Measurements from ENCODE around the gene TRIM26.
"Not testable (repeated sequence)": the region's sequence is repeated elsewhere in the genome, so short reads cannot be mapped to it uniquely, and the experiment has no call there.

The TRIM26 gene

DNA sequence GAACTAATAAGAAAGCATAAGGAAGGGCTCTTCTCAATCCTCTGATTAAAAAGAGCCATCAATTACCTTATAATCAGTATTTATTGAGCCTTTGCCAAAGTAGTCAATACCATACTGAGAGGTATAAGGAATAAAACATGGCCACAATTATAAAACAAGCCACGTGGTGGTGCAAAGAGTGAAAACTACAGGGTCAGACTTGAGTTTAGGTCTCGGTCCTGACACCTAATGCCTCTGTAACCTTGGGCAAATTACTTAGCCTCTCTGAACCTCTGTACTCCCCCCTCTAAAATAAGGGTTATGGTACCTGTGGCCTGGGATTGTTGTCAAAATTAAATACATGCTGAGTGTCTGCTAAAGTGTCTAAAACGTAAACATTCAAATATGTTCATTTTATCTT is 64.0 kb downstream of the TRIM26 start:
- no peaks in the 10 kb centered on the region for H3K36me3 ChIP-seq (ENCODE audit: insufficient read depth, low read length)
- no peak overlapping the region for H3K4me3 ChIP-seq (ENCODE audit: low read length)
- no peaks in the 10 kb centered on the region for H3K4me1 ChIP-seq (ENCODE audit: control insufficient read depth, insufficient read depth, low read length)
- H3K9ac ChIP-seq (ENCODE audit: low read depth, low read length) = no peak overlapping the region
- no peaks in the 10 kb centered on the region for H3K9me3 ChIP-seq (replicated peaks; ENCODE audit: low read length)
- H3K27me3 ChIP-seq (ENCODE audit: control insufficient read depth, insufficient read depth, low read length) = peaks cover 73% of the 10 kb centered on the region
- H3K4me2 ChIP-seq (ENCODE audit: low read length) = no peak overlapping the region

DNA sequence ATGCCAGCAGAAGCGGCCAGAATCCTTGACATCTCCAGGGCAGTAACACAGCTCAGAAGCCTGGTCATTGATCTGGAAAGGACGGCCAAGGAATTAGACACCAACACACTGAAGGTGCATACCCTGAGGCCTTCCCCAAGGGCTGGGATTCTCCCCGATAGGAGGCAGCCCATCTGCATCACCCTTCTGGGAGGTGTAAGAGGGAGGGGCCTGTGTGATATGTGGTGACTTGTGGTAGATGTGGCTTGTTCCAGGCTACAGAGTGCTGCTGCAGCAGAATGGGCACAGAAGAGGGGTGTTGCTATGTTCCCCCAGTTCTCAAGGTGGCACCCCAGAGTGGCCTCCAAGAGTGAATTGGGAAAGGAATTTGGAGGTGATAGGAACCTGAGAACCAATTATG is 66.1 kb downstream of the TRIM26 start:
- Histone ChIP-seq H3K36me3 (ENCODE audit: insufficient read depth, low read length) (no peaks in the 10 kb centered on the region), H3K4me3 (ENCODE audit: low read length) (no peak overlapping the region), H3K9ac (ENCODE audit: low read depth, low read length) (no peak overlapping the region), H3K9me3 (replicated peaks; ENCODE audit: low read length) (no peaks in the 10 kb centered on the region), H3K27me3 (ENCODE audit: control insufficient read depth, insufficient read depth, low read length) (peaks cover 75% of the 10 kb centered on the region), H3K4me2 (ENCODE audit: low read length) (no peak overlapping the region), H3K4me1 (ENCODE audit: control insufficient read depth, insufficient read depth, low read length) (no peaks in the 10 kb centered on the region)

DNA sequence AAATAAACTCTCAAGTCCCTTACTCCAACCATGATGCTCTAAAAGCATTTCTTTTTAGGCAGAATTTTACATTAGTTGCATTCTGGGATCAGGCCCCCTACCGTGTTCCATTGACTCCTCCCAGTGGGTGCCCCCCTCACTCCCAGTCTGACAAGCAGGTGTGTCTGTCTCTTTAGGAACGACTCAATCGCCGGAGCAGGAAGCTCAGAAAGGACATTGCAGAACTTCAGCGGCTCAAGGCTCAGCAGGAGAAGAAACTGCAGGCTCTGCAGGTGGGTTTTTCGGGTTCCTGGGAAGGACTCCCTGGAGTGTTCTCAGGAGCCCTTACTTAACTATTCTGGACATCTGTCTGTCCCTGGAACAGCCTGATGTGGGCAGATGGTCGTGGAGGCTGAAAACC is 67.4 kb downstream of the TRIM26 start:
- Histone ChIP-seq H3K4me1 (ENCODE audit: control insufficient read depth, insufficient read depth, low read length) (no peaks in the 10 kb centered on the region), H3K27me3 (ENCODE audit: control insufficient read depth, insufficient read depth, low read length) (peaks cover 80% of the 10 kb centered on the region), H3K36me3 (ENCODE audit: insufficient read depth, low read length) (no peaks in the 10 kb centered on the region), H3K9ac (ENCODE audit: low read depth, low read length) (no peak overlapping the region), H3K4me3 (ENCODE audit: low read length) (no peak overlapping the region), H3K9me3 (replicated peaks; ENCODE audit: low read length) (no peaks in the 10 kb centered on the region), H3K4me2 (ENCODE audit: low read length) (no peak overlapping the region)

DNA sequence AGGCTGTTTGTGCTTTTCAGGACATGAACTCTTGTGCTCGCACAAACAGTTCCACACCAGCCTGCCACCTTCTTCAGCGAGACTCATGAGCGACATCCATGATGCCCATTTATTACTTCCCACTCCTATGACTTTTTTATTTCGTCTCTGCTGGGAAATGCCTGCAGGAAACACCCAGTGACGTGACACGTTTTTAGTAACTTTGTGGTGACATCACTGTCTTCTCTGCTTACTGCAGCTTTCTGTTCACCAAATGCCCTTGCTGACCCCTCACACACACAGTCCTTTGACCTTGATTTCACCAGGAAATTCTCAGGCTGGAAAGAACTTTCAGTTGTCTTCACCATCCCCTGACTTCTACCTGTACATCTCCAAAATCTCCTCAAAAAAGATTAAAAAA is 68.4 kb downstream of the TRIM26 start:
- H3K9ac ChIP-seq (ENCODE audit: low read depth, low read length) = no peak overlapping the region
- H3K36me3 ChIP-seq (ENCODE audit: insufficient read depth, low read length) = no peaks in the 10 kb centered on the region
- H3K4me3 ChIP-seq (ENCODE audit: low read length) = no peak overlapping the region
- peaks cover 73% of the 10 kb centered on the region for H3K27me3 ChIP-seq (ENCODE audit: control insufficient read depth, insufficient read depth, low read length)
- H3K4me1 ChIP-seq (ENCODE audit: control insufficient read depth, insufficient read depth, low read length) = no peaks in the 10 kb centered on the region
- no peak overlapping the region for H3K4me2 ChIP-seq (ENCODE audit: low read length)
- no peaks in the 10 kb centered on the region for H3K9me3 ChIP-seq (replicated peaks; ENCODE audit: low read length)

DNA sequence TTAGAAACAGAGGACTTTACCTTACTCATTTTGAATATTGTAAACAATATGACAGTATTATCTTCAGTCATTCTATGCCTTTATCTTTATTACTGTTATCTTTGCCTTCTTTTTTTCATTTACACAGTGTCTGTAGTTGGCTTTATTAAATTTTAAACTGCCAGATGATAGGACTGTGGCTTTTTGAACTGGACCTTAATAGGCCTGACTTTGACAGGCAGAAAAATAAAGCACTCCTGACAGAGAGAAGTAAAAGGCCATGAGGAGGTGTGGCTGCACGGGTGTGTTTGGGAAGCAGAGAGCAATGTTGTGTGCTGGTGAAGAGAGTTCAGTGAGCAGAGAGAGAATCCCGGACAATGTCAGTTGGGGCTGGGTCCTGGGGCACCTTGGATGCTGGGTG is 69.4 kb downstream of the TRIM26 start:
- H3K4me2 ChIP-seq (ENCODE audit: low read length) = no peak overlapping the region
- H3K36me3 ChIP-seq (ENCODE audit: insufficient read depth, low read length) = no peaks in the 10 kb centered on the region
- H3K9ac ChIP-seq (ENCODE audit: low read depth, low read length) = no peak overlapping the region
- H3K9me3 ChIP-seq (replicated peaks; ENCODE audit: low read length) = no peaks in the 10 kb centered on the region
- H3K4me3 ChIP-seq (ENCODE audit: low read length) = no peak overlapping the region
- no peaks in the 10 kb centered on the region for H3K4me1 ChIP-seq (ENCODE audit: control insufficient read depth, insufficient read depth, low read length)
- peaks cover 69% of the 10 kb centered on the region for H3K27me3 ChIP-seq (ENCODE audit: control insufficient read depth, insufficient read depth, low read length)

DNA sequence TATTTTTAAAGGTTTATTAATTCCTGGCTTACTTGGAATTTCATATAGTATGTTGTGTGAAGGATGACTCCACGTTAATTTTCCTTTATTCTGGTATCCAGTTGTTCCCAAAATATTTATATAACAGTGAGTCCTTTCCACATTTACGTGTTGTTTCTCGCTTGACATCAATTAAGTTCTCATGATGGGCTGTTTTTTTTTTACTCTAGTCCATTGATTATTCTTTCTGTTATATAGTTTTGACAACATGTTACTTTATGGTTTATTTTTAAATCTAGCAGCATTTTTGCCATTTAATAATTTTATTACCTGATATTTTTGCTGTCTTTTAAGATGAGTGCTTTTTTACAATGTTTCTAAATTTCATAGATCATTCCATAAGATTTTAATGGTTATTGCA is 70.5 kb downstream of the TRIM26 start:
- H3K4me2 ChIP-seq (ENCODE audit: low read length) = no peak overlapping the region
- H3K4me3 ChIP-seq (ENCODE audit: low read length) = no peak overlapping the region
- H3K4me1 ChIP-seq (ENCODE audit: control insufficient read depth, insufficient read depth, low read length) = no peaks in the 10 kb centered on the region
- no peak overlapping the region for H3K9ac ChIP-seq (ENCODE audit: low read depth, low read length)
- H3K36me3 ChIP-seq (ENCODE audit: insufficient read depth, low read length) = no peaks in the 10 kb centered on the region
- peaks cover 71% of the 10 kb centered on the region for H3K27me3 ChIP-seq (ENCODE audit: control insufficient read depth, insufficient read depth, low read length)
- no peaks in the 10 kb centered on the region for H3K9me3 ChIP-seq (replicated peaks; ENCODE audit: low read length)

DNA sequence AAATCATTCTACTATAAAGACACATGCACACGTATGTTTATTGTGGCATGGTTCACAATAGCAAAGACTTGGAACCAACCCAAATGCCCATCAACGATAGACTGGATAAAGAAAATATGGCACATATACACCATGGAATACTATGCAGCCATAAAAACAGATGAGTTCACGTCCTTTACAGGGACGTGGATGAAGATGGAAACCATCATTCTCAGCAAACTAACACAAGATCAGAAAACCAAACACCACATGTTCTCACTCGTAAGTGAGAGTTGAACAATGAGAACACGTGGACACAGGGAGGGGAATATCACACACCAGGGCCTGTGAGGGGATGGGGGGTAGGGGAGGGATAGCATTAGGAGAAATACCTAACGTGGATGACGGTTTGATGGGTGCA is 73.0 kb downstream of the TRIM26 start:
- not testable (repeated sequence) for H3K4me2 ChIP-seq (ENCODE audit: low read length); H3K4me1 ChIP-seq (ENCODE audit: control insufficient read depth, insufficient read depth, low read length); H3K4me3 ChIP-seq (ENCODE audit: low read length); H3K9me3 ChIP-seq (replicated peaks; ENCODE audit: low read length); H3K9ac ChIP-seq (ENCODE audit: low read depth, low read length); H3K36me3 ChIP-seq (ENCODE audit: insufficient read depth, low read length)
- peaks cover 70% of the 10 kb centered on the region for H3K27me3 ChIP-seq (ENCODE audit: control insufficient read depth, insufficient read depth, low read length)

DNA sequence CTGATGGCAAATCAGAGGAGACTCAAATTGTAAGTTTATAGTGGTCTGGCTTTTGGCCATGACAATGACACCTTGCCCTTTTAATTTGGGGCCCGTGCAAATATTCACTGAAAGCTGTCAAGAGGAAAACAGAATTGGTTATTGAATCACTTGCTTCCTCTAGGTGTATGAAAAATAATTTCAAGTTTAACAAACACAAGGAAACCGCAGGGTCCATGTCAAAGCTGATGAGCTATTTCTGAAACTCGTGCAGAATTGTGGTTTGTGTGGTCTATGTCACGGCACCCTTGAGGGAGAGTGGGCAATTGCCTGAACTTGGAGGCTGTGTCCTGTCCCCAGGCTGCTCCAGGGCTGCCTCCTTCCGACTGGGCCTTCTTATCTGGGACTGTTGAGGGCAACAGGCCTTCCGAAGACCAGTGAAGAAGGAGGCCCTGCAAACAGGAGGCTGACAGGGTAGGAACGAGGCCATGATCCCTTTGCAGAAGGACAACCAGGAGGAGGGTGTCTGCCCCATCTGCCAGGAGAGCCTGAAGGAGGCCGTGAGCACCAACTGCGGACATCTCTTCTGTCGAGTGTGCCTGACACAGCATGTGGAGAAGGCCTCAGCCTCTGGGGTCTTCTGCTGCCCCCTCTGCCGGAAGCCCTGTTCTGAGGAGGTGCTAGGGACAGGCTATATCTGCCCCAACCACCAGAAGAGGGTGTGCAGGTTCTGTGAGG is 76.5 kb downstream of the TRIM26 start:
- Histone ChIP-seq H3K4me2 (ENCODE audit: low read length) (no peak overlapping the region), H3K27me3 (ENCODE audit: control insufficient read depth, insufficient read depth, low read length) (peaks cover 62% of the 10 kb centered on the region), H3K9ac (ENCODE audit: low read depth, low read length) (no peak overlapping the region), H3K4me3 (ENCODE audit: low read length) (no peak overlapping the region), H3K36me3 (ENCODE audit: insufficient read depth, low read length) (no peaks in the 10 kb centered on the region), H3K9me3 (replicated peaks; ENCODE audit: low read length) (no peaks in the 10 kb centered on the region), H3K4me1 (ENCODE audit: control insufficient read depth, insufficient read depth, low read length) (no peaks in the 10 kb centered on the region)

DNA sequence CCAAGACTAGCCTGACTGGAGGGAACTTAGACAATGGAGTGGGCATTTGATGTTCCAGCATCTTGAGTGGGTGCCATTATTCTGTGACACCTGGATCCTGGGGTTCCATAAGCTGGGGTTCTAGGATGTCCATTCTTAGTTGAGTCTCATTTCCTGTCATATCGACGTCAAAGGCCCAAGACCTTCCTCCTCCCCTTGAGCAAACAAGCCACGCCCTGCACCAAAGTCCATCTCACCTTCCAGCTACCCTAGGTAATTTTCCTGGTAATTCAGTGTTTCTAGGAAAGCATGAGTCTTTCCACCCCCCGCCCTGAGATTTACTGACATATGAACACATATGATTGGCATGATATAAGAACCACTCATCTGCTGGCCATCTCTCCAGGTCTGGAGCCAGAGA is 77.4 kb downstream of the TRIM26 start, which contains the start of gene TRIM40:
Gene TRIM40 (plus strand): TSS at position 384 of the 400 bp plus-strand sequence. CDS start 897 bp downstream, outside the sequence.
- Histone ChIP-seq H3K4me1 (ENCODE audit: control insufficient read depth, insufficient read depth, low read length) (no peaks in the 10 kb centered on the region), H3K27me3 (ENCODE audit: control insufficient read depth, insufficient read depth, low read length) (peaks cover 60% of the 10 kb centered on the region), H3K4me2 (ENCODE audit: low read length) (no peak within 1 kb of the TSS), H3K4me3 (ENCODE audit: low read length) (no peak within 1 kb of the TSS), H3K36me3 (ENCODE audit: insufficient read depth, low read length) (no peaks in the 10 kb centered on the region), H3K9ac (ENCODE audit: low read depth, low read length) (no peak within 1 kb of the TSS), H3K9me3 (replicated peaks; ENCODE audit: low read length) (no peaks in the 10 kb centered on the region)

DNA sequence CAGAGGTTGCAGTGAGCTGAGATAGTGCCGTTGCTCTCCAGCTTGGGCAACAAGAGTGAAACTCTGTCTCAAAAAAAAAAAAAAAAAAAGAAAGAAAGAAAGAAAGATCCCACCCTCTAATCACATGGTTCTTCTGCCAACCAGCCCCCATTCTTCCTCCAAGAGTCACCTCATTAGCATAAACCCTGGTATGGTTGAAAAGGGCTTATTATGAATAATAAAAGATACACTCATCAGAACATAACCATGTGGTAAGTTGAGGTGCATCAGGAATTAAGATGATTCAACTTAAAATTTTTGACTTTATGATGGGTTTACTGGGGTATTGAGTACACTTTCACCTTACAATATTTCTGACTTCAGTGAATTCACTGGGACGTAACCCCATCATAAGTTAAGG is 78.1 kb downstream of the TRIM26 start:
- no peak overlapping the region for H3K4me2 ChIP-seq (ENCODE audit: low read length)
- no peaks in the 10 kb centered on the region for H3K9me3 ChIP-seq (replicated peaks; ENCODE audit: low read length)
- no peaks in the 10 kb centered on the region for H3K36me3 ChIP-seq (ENCODE audit: insufficient read depth, low read length)
- no peak overlapping the region for H3K4me3 ChIP-seq (ENCODE audit: low read length)
- H3K27me3 ChIP-seq (ENCODE audit: control insufficient read depth, insufficient read depth, low read length) = peaks cover 65% of the 10 kb centered on the region
- H3K4me1 ChIP-seq (ENCODE audit: control insufficient read depth, insufficient read depth, low read length) = no peaks in the 10 kb centered on the region
- H3K9ac ChIP-seq (ENCODE audit: low read depth, low read length) = no peak overlapping the region
